ENCODE measurements around the gene ALPK1.

GRCh38 chr4:112418092-112418491 is 120.9 kb downstream of the ALPK1 start:
- TF ChIP-seq GATA3 (IDR thresholded peaks at IDR 0.05; ENCODE audit: low read depth, low read length): no peak
- no peak for TF ChIP-seq GATA2 (IDR thresholded peaks at IDR 0.05; ENCODE audit: low read depth, low read length)

Data from SH-SY5Y (cell line).